ENCODE measurements around the gene BACH2.

BACH2 gene

DNA sequence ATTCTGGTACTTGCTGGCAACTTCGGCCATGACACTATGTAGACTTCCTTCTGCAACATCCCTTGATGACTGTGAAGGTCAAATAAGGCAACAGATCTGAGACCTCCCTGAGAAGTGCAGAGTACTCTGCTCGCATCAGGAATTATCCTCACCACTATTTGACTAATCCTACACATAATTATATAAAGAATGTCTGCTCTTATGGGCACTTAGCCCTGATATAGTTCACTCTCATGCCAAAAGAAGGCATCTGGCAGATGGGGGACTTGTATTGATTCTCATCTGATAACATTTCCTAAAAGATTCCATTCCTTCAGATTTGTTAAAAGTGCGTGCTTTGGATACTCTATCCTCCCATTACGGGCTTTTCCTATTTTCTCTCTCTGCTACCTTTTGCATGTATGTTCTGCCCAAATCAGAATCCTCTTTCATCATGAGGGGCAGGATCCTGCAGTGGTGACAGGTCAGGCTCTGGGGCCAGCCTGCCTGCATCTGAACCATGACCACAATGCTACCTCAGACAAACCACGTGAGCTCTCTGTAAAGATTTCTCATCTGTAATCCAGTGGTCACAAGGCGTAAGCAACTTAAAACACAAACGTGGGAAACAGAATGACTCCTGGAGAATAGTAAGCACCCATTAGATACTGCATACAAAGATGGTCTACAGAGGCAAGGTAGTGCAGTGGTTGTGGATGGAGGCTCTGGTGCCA is 268.4 kb downstream of the BACH2 start:
- Histone ChIP-seq H3K36me3 (ENCODE audit: low read length) (no peaks in the 10 kb centered on the region), H3K79me2 (ENCODE audit: insufficient read depth, low read length) (no peaks in the 10 kb centered on the region), H3K9ac (ENCODE audit: low read length) (no peak overlapping the region), H3K9me3 (ENCODE audit: insufficient read depth, low read length) (no peaks in the 10 kb centered on the region), H3K27ac (ENCODE audit: low read depth, low read length) (no peak overlapping the region), H3F3A (ENCODE audit: insufficient read depth) (no peaks in the 10 kb centered on the region), H3K9me2 (replicated peaks; ENCODE audit: insufficient read depth, low read length) (no peaks in the 10 kb centered on the region), H4K20me1 (ENCODE audit: low read depth, low read length) (no peaks in the 10 kb centered on the region), H3K4me2 (ENCODE audit: low read depth, low read length, poor library complexity, severe bottlenecking) (no peak overlapping the region), H3K27me3 (ENCODE audit: low read length) (no peaks in the 10 kb centered on the region), H2AFZ (ENCODE audit: low read depth, low read length, severe bottlenecking) (no peak overlapping the region), H3K4me3 (ENCODE audit: insufficient read depth, low read length, poor library complexity, severe bottlenecking) (no peak overlapping the region)
- no peak for TF ChIP-seq EZH2phosphoT487 (conservative IDR thresholded peaks at IDR 0.05; ENCODE audit: low read length)
- TF ChIP-seq, protein P1, sequence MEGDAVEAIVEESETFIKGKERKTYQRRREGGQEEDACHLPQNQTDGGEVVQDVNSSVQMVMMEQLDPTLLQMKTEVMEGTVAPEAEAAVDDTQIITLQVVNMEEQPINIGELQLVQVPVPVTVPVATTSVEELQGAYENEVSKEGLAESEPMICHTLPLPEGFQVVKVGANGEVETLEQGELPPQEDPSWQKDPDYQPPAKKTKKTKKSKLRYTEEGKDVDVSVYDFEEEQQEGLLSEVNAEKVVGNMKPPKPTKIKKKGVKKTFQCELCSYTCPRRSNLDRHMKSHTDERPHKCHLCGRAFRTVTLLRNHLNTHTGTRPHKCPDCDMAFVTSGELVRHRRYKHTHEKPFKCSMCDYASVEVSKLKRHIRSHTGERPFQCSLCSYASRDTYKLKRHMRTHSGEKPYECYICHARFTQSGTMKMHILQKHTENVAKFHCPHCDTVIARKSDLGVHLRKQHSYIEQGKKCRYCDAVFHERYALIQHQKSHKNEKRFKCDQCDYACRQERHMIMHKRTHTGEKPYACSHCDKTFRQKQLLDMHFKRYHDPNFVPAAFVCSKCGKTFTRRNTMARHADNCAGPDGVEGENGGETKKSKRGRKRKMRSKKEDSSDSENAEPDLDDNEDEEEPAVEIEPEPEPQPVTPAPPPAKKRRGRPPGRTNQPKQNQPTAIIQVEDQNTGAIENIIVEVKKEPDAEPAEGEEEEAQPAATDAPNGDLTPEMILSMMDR (IDR thresholded peaks at IDR 0.05; ENCODE audit: insufficient read depth, low read length, poor library complexity, severe bottlenecking) = no peak

GRCh38 chr6:90026216-90026615 is 270.4 kb downstream of the BACH2 start:
- Histone ChIP-seq H3K36me3 (ENCODE audit: low read length) (no peaks in the 10 kb centered on the region), H3K4me2 (ENCODE audit: low read depth, low read length, poor library complexity, severe bottlenecking) (no peak overlapping the region), H3K9me3 (ENCODE audit: insufficient read depth, low read length) (no peaks in the 10 kb centered on the region), H3F3A (ENCODE audit: insufficient read depth) (no peaks in the 10 kb centered on the region), H3K79me2 (ENCODE audit: insufficient read depth, low read length) (no peaks in the 10 kb centered on the region), H3K27me3 (ENCODE audit: low read length) (no peaks in the 10 kb centered on the region), H3K9me2 (replicated peaks; ENCODE audit: insufficient read depth, low read length) (no peaks in the 10 kb centered on the region), H2AFZ (ENCODE audit: low read depth, low read length, severe bottlenecking) (no peak overlapping the region), H3K9ac (ENCODE audit: low read length) (no peak overlapping the region), H3K4me3 (ENCODE audit: insufficient read depth, low read length, poor library complexity, severe bottlenecking) (no peak overlapping the region), H4K20me1 (ENCODE audit: low read depth, low read length) (no peaks in the 10 kb centered on the region), H3K27ac (ENCODE audit: low read depth, low read length) (no peak overlapping the region)
- TF ChIP-seq, protein P1 (IDR thresholded peaks at IDR 0.05; ENCODE audit: insufficient read depth, low read length, poor library complexity, severe bottlenecking) = no peak
- no peak for TF ChIP-seq EZH2phosphoT487 (conservative IDR thresholded peaks at IDR 0.05; ENCODE audit: low read length)

GRCh38 chr6:90025523-90026061 is 271.1 kb downstream of the BACH2 start:
- Histone ChIP-seq H3K9ac (ENCODE audit: low read length) (no peak overlapping the region), H3K27me3 (ENCODE audit: low read length) (no peaks in the 10 kb centered on the region), H3K4me3 (ENCODE audit: insufficient read depth, low read length, poor library complexity, severe bottlenecking) (no peak overlapping the region), H3K4me2 (ENCODE audit: low read depth, low read length, poor library complexity, severe bottlenecking) (no peak overlapping the region), H3K36me3 (ENCODE audit: low read length) (no peaks in the 10 kb centered on the region), H3F3A (ENCODE audit: insufficient read depth) (no peaks in the 10 kb centered on the region), H3K79me2 (ENCODE audit: insufficient read depth, low read length) (no peaks in the 10 kb centered on the region), H3K9me2 (replicated peaks; ENCODE audit: insufficient read depth, low read length) (no peaks in the 10 kb centered on the region), H3K9me3 (ENCODE audit: insufficient read depth, low read length) (no peaks in the 10 kb centered on the region), H4K20me1 (ENCODE audit: low read depth, low read length) (no peaks in the 10 kb centered on the region), H2AFZ (ENCODE audit: low read depth, low read length, severe bottlenecking) (no peak overlapping the region), H3K27ac (ENCODE audit: low read depth, low read length) (no peak overlapping the region)
- no peak for TF ChIP-seq EZH2phosphoT487 (conservative IDR thresholded peaks at IDR 0.05; ENCODE audit: low read length)
- TF ChIP-seq, protein P1 (IDR thresholded peaks at IDR 0.05; ENCODE audit: insufficient read depth, low read length, poor library complexity, severe bottlenecking) = no peak
